ENCODE results near the gene ATP2C1. TPM values are rescaled to one million over a fixed set of nuclear protein-coding genes. Genes with fewer than 3 reads are reported as not detected.

ATP2C1 gene
- total and polyA plus RNA-seq, 2 of the 13 experiments (the other 11 are each of a cell fraction or from before 2014, with no cell fraction given): 32.4 to 37.6 TPM

GRCh38 chr3:130893376-130894129, at the start of gene ATP2C1 (continued):
- TF ChIP-seq ZSCAN20 (CRISPR knock-in tag; IDR thresholded peaks at IDR 0.05; ENCODE audit: borderline replicate concordance): no peak
- no peak for TF ChIP-seq RXRB (CRISPR knock-in tag; IDR thresholded peaks at IDR 0.05; ENCODE audit: borderline replicate concordance)
- TF ChIP-seq EED (CRISPR knock-in tag; IDR thresholded peaks at IDR 0.05): peak; percentile 80; the same call in 1 of the 2 replicates
- no peak for TF ChIP-seq FOXM1 (CRISPR knock-in tag; IDR thresholded peaks at IDR 0.05)
- no peak for TF ChIP-seq ZFP37 (CRISPR knock-in tag; IDR thresholded peaks at IDR 0.05; ENCODE audit: borderline replicate concordance)
- peak; percentile 84; the same call in 1 of the 2 replicates for TF ChIP-seq DNMT1 (CRISPR knock-in tag; IDR thresholded peaks at IDR 0.05)
- TF ChIP-seq HOXA3 (CRISPR knock-in tag; IDR thresholded peaks at IDR 0.05): peak; percentile 70
- peak; percentile 47; the same call in 1 of the 2 replicates for TF ChIP-seq ZNF33B (CRISPR knock-in tag; IDR thresholded peaks at IDR 0.05)
- TF ChIP-seq HOMEZ (CRISPR knock-in tag; IDR thresholded peaks at IDR 0.05; ENCODE audit: low read depth): peak; percentile 34; the same call in 1 of the 2 replicates
- no peak for TF ChIP-seq CBX1 (IDR thresholded peaks at IDR 0.05; ENCODE audit: low read depth)
- TF ChIP-seq ARID3A (IDR thresholded peaks at IDR 0.05; ENCODE audit: low read depth, low read length): no peak
- TF ChIP-seq BORCS8-MEF2B (CRISPR knock-in tag; IDR thresholded peaks at IDR 0.05): peak; percentile 27
- no peak for TF ChIP-seq FOXA1 (IDR thresholded peaks at IDR 0.05)
- no peak for TF ChIP-seq FOXA1 (CRISPR knock-in tag; IDR thresholded peaks at IDR 0.05)
- no peak for TF ChIP-seq ZNF124 (CRISPR knock-in tag; IDR thresholded peaks at IDR 0.05)
- no peak for TF ChIP-seq ZNF614 (CRISPR knock-in tag; IDR thresholded peaks at IDR 0.05; ENCODE audit: borderline replicate concordance)
- TF ChIP-seq ZBTB8A (CRISPR knock-in tag; IDR thresholded peaks at IDR 0.05; ENCODE audit: borderline replicate concordance, low read depth): no peak
- peak; percentile 73; the same call in 1 of the 2 replicates for TF ChIP-seq SMAD9 (CRISPR knock-in tag; IDR thresholded peaks at IDR 0.05)
- no peak for TF ChIP-seq MIXL1 (CRISPR knock-in tag; IDR thresholded peaks at IDR 0.05)
- TF ChIP-seq MAF1 (CRISPR knock-in tag; IDR thresholded peaks at IDR 0.05; ENCODE audit: borderline replicate concordance): peak; percentile 40; the same call in 1 of the 2 replicates
- peak; percentile 93 for TF ChIP-seq ZSCAN31 (CRISPR knock-in tag; IDR thresholded peaks at IDR 0.05; ENCODE audit: low read depth)
- no peak for TF ChIP-seq CBFB (CRISPR knock-in tag; IDR thresholded peaks at IDR 0.05)
- no peak for TF ChIP-seq MTA1 (CRISPR knock-in tag; IDR thresholded peaks at IDR 0.05; ENCODE audit: borderline replicate concordance)
- no peak for TF ChIP-seq SIN3B (IDR thresholded peaks at IDR 0.05; ENCODE audit: low read length)
- TF ChIP-seq BRCA1 (CRISPR knock-in tag; IDR thresholded peaks at IDR 0.05): no peak
- TF ChIP-seq GLI4 (CRISPR knock-in tag; IDR thresholded peaks at IDR 0.05; ENCODE audit: borderline replicate concordance): no peak
- TF ChIP-seq, protein P1, sequence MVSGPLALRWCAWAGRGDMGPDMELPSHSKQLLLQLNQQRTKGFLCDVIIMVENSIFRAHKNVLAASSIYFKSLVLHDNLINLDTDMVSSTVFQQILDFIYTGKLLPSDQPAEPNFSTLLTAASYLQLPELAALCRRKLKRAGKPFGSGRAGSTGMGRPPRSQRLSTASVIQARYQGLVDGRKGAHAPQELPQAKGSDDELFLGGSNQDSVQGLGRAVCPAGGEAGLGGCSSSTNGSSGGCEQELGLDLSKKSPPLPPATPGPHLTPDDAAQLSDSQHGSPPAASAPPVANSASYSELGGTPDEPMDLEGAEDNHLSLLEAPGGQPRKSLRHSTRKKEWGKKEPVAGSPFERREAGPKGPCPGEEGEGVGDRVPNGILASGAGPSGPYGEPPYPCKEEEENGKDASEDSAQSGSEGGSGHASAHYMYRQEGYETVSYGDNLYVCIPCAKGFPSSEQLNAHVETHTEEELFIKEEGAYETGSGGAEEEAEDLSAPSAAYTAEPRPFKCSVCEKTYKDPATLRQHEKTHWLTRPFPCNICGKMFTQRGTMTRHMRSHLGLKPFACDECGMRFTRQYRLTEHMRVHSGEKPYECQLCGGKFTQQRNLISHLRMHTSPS (CRISPR knock-in tag; IDR thresholded peaks at IDR 0.05; ENCODE audit: low read depth): no peak
- no peak for TF ChIP-seq GZF1 (CRISPR knock-in tag; IDR thresholded peaks at IDR 0.05)
- TF ChIP-seq ZNF589 (CRISPR knock-in tag; conservative IDR thresholded peaks at IDR 0.05): no peak

Data from HepG2 (cell line).